Neural progenitor cell (in vitro differentiated cells): ENCODE results near the gene APOB. TPM values are rescaled to one million over a fixed set of nuclear protein-coding genes. Genes with fewer than 3 reads are reported as not detected.

Experiments
- DNase-seq: peaks from one replicate; pipeline ENCODE4 v3.0.0-alpha.2; 2016; ENCODE audit warnings: low spot score
- H2AFZ ChIP-seq: fragments of 200-600 bp; sonication (generic); replicated peaks from 2 replicates; pipeline ENCODE4 v1.6.1; 2016; ENCODE audit warnings: antibody characterized with exemption
- H3F3A ChIP-seq: fragments of 200-600 bp; sonication (generic); 2 replicates; pipeline ENCODE4 v1.6.1; 2016; ENCODE audit warnings: antibody characterized with exemption, low read depth
- H3K27ac ChIP-seq: fragments of 200-600 bp; sonication (generic); 2 replicates; pipeline ENCODE4 v1.5.1; 2016; ENCODE audit warnings: mild to moderate bottlenecking
- H3K27me3 ChIP-seq: fragments of 200-600 bp; sonication (generic); 2 replicates; pipeline ENCODE4 v1.6.1; 2016; ENCODE audit warnings: mild to moderate bottlenecking, moderate library complexity
- H3K36me3 ChIP-seq: fragments of 200-600 bp; sonication (generic); 2 replicates; pipeline ENCODE4 v1.5.1; 2016
- H3K4me1 ChIP-seq: fragments of 200-600 bp; sonication (generic); 2 replicates; pipeline ENCODE4 v1.6.1; 2016; ENCODE audit warnings: mixed run types
- H3K4me2 ChIP-seq: fragments of 200-600 bp; sonication (generic); 2 replicates; pipeline ENCODE4 v1.6.1; 2016
- H3K4me3 ChIP-seq: fragments of 200-600 bp; sonication (generic); 2 replicates; pipeline ENCODE4 v1.5.1; 2016
- H3K79me2 ChIP-seq: fragments of 200-600 bp; sonication (generic); 2 replicates; pipeline ENCODE4 v1.6.1; 2016; ENCODE audit warnings: low read depth
- H3K9ac ChIP-seq: fragments of 200-600 bp; sonication (generic); 2 replicates; pipeline ENCODE4 v1.6.1; 2016
- H3K9me3 ChIP-seq: fragments of 200-600 bp; sonication (generic); 2 replicates; pipeline ENCODE4 v1.5.1; 2016; ENCODE audit warnings: low read depth
- H4K20me1 ChIP-seq: fragments of 200-600 bp; sonication (generic); 2 replicates; pipeline ENCODE4 v1.6.1; 2016; ENCODE audit warnings: low read depth
- H3K27ac Mint-ChIP-seq: 3 replicates; pipeline ENCODE4 v1.8.0; 2021; ENCODE audit warnings: mixed read lengths
- H3K27me3 Mint-ChIP-seq: 2 replicates; pipeline ENCODE4 v1.8.0; 2022; ENCODE audit warnings: low read depth, mild to moderate bottlenecking, inconsistent platforms, moderate library complexity, mixed read lengths; ENCODE audit not compliant: insufficient read depth
- H3K36me3 Mint-ChIP-seq: 3 replicates; pipeline ENCODE4 v1.8.0; 2021; ENCODE audit warnings: mixed read lengths
- H3K4me1 Mint-ChIP-seq: 3 replicates; pipeline ENCODE4 v1.8.0; 2021; ENCODE audit warnings: mixed read lengths
- H3K4me3 Mint-ChIP-seq: 3 replicates; pipeline ENCODE4 v1.8.0; 2021; ENCODE audit warnings: mild to moderate bottlenecking, moderate library complexity, mixed read lengths
- H3K9me3 Mint-ChIP-seq: 3 replicates; pipeline ENCODE4 v1.8.0; 2020; ENCODE audit warnings: mixed read lengths
- EZH2 ChIP-seq: fragments of 200-600 bp; sonication (generic); IDR thresholded peaks from 2 replicates; pipeline ENCODE4 v1.6.1; 2017; ENCODE audit warnings: antibody characterized with exemption, mild to moderate bottlenecking, moderate library complexity
- EZH2phosphoT487 ChIP-seq: fragments of 200-600 bp; sonication (generic); IDR thresholded peaks from 2 replicates; pipeline ENCODE4 v1.6.1; 2017; ENCODE audit warnings: antibody characterized with exemption
- total RNA-seq: library from RNA; depleted of rRNA; stranded (reverse); fragments of >200 nt; gene quantifications from 2 replicates; pipeline ENCODE4 v1.2.3, GENCODE V29; 2015; ENCODE audit warnings: low replicate concordance
- TF ChIP-seq, protein P1 (sequence below): fragments of 200-600 bp; sonication (generic); IDR thresholded peaks from 2 replicates; pipeline ENCODE4 v1.5.1; 2017; ENCODE audit warnings: antibody characterized with exemption, mild to moderate bottlenecking

Gene APOB
- total RNA-seq, 1 donor from 2014 or later, result 0.47 TPM

DNA sequence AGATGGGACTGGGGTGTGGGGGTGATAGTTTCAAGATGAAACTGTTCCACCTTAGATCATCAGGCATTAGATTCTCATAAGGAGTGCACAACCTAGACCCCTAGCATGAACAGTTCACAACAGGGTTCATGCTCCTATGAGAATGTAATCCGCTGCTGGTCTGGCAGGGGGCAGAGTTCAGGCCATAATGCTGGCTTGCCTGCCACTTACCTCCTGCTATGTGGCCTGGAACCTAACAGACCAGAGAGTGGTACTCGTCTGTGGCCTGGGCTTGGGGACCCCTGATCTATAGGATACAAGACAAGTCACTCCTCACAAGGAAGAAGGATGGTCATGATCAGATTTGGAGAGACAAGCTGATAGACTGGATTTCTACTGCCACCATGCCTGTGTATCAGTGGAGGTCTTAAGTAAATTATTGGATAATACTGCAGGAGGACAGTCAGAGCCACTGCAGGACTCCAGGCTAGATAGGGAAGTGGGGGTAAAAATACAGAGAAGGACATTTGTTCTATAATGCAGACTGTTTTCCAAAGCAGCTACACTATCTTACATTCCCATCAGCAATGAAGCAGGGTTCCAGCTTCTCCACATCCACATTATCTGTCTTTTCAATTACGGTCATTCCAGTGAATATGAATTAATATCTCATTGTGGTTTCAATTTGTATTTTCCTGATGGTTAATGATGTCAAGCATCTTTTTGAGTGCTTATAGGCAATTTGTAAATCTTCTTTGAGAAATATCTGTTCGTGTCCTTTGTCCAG is 28.8 kb upstream of the APOB start:
- Mint-ChIP-seq H3K4me3 (no peak overlapping the region), H3K27me3 (no peaks in the 10 kb centered on the region), H3K27ac (no peak overlapping the region), H3K36me3 (no peaks in the 10 kb centered on the region), H3K4me1 (peaks cover 6% of the 10 kb centered on the region), H3K9me3 (peaks cover 2% of the 10 kb centered on the region)
- H3K79me2 ChIP-seq, result no peaks in the 10 kb centered on the region
- no peak overlapping the region for H3K9ac ChIP-seq
- H2AFZ ChIP-seq, result no peak overlapping the region
- H3K27me3 ChIP-seq, result no peaks in the 10 kb centered on the region
- no peaks in the 10 kb centered on the region for H3K36me3 ChIP-seq
- no peaks in the 10 kb centered on the region for H3F3A ChIP-seq
- H3K4me2 ChIP-seq, result no peak overlapping the region
- H3K27ac ChIP-seq, result no peak overlapping the region
- TF ChIP-seq EZH2phosphoT487 (no peak), EZH2 (no peak)
- TF ChIP-seq, protein P1, sequence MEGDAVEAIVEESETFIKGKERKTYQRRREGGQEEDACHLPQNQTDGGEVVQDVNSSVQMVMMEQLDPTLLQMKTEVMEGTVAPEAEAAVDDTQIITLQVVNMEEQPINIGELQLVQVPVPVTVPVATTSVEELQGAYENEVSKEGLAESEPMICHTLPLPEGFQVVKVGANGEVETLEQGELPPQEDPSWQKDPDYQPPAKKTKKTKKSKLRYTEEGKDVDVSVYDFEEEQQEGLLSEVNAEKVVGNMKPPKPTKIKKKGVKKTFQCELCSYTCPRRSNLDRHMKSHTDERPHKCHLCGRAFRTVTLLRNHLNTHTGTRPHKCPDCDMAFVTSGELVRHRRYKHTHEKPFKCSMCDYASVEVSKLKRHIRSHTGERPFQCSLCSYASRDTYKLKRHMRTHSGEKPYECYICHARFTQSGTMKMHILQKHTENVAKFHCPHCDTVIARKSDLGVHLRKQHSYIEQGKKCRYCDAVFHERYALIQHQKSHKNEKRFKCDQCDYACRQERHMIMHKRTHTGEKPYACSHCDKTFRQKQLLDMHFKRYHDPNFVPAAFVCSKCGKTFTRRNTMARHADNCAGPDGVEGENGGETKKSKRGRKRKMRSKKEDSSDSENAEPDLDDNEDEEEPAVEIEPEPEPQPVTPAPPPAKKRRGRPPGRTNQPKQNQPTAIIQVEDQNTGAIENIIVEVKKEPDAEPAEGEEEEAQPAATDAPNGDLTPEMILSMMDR, result no peak
- DNase-seq, result no peak
- H3K9me3 ChIP-seq, result no peaks in the 10 kb centered on the region
- no peaks in the 10 kb centered on the region for H4K20me1 ChIP-seq
- peaks cover 8% of the 10 kb centered on the region for H3K4me1 ChIP-seq
- no peak overlapping the region for H3K4me3 ChIP-seq

DNA sequence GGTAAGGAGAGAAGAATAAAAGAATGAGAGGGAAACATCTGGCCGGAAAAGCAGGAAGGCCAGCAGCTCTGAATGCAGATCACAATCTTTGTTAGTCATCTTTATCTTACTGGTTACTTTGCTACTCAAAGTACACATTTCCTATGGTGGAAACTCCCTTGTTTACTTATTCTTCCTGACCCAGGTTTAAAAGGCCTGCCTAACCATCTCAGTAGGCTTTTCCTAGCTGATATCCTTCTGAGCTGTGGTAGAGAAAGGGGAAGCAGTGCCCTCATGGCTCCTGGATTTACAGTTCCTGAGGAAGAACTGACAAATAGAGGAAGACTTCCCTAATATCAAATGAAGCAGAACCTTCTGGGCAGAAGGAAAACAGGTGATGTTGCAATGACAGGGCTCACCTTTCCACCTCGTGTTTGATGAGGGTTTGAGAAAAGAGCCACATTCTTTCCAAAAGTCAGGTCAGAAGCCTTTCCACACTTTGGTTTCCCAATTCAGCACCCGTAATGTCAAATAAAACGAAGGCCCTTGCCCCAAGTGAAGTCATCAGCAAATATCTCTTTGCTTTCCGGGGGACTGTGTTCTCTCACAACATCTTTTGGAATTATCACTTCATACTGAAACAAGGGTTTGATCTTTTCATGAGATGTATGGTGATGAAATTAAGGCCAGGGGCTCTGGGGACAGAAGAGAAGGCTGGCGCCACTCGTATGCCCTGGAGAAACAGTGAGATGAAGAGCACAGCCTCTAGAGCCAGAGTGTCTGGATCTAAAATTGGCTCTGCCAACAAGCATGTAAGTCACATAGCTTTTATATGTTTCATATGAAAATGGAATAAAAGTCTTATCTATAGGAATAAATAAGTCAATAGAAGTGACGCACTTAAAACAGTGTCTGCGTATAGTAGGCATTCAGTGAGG is 26.7 kb upstream of the APOB start:
- no peak overlapping the region for H3K4me3 ChIP-seq
- H3K4me3 Mint-ChIP-seq, result no peak overlapping the region
- no peak overlapping the region for H3K9ac ChIP-seq
- H3K9me3 Mint-ChIP-seq, result no peaks in the 10 kb centered on the region
- no peaks in the 10 kb centered on the region for H3K27me3 ChIP-seq
- peaks cover 7% of the 10 kb centered on the region for H3K4me1 Mint-ChIP-seq
- no peaks in the 10 kb centered on the region for H3K9me3 ChIP-seq
- no peaks in the 10 kb centered on the region for H3K27me3 Mint-ChIP-seq
- no peaks in the 10 kb centered on the region for H4K20me1 ChIP-seq
- no peak overlapping the region for H3K27ac ChIP-seq
- H3K4me1 ChIP-seq, result peaks cover 21% of the 10 kb centered on the region
- no peaks in the 10 kb centered on the region for H3F3A ChIP-seq
- H3K79me2 ChIP-seq, result no peaks in the 10 kb centered on the region
- no peak overlapping the region for H3K4me2 ChIP-seq
- no peak for DNase-seq
- no peak for TF ChIP-seq EZH2
- TF ChIP-seq, protein P1, result no peak
- TF ChIP-seq EZH2phosphoT487, result no peak
- H2AFZ ChIP-seq, result no peak overlapping the region
- H3K36me3 ChIP-seq, result no peaks in the 10 kb centered on the region
- no peak overlapping the region for H3K27ac Mint-ChIP-seq
- H3K36me3 Mint-ChIP-seq, result no peaks in the 10 kb centered on the region

DNA sequence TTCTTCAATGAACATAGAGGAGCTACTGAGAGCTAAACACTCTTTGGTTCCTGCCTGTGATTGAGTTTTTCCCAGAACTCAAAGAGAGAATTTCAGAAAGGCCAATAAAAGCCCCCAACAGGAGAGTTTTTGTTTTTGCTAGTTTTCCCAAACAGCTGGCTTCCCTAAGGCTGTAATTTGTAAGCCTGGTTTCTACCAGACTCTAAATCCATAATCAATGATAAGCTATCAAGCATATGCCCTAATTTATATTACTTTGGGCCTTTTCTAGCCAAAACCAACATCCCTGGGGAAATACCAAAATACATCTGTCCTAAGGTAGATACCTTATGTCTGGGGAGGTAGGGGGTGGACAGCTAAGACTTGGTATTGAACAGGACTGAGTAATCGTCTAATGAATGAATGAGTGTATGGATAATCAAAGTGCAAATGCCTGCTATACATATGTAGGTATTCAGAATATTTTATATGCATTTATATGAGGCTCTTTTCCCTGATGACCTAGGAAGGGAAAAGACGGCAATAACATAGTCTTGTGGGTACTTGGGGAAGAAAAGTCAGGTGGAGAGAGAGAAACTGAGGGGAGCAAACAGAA is 26.0 kb upstream of the APOB start:
- no peaks in the 10 kb centered on the region for H3K9me3 ChIP-seq
- no peaks in the 10 kb centered on the region for H4K20me1 ChIP-seq
- H3F3A ChIP-seq, result no peaks in the 10 kb centered on the region
- peaks cover 21% of the 10 kb centered on the region for H3K4me1 ChIP-seq
- no peaks in the 10 kb centered on the region for H3K36me3 ChIP-seq
- no peak overlapping the region for H3K27ac ChIP-seq
- DNase-seq, result no peak
- peaks cover 7% of the 10 kb centered on the region for H3K4me1 Mint-ChIP-seq
- H3K4me3 Mint-ChIP-seq, result no peak overlapping the region
- no peak overlapping the region for H3K9ac ChIP-seq
- no peaks in the 10 kb centered on the region for H3K9me3 Mint-ChIP-seq
- no peaks in the 10 kb centered on the region for H3K36me3 Mint-ChIP-seq
- H2AFZ ChIP-seq, result no peak overlapping the region
- H3K4me2 ChIP-seq, result no peak overlapping the region
- no peak overlapping the region for H3K27ac Mint-ChIP-seq
- TF ChIP-seq EZH2phosphoT487 (no peak), EZH2 (no peak)
- TF ChIP-seq, protein P1, result no peak
- no peaks in the 10 kb centered on the region for H3K27me3 Mint-ChIP-seq
- H3K79me2 ChIP-seq, result no peaks in the 10 kb centered on the region
- H3K4me3 ChIP-seq, result no peak overlapping the region
- no peaks in the 10 kb centered on the region for H3K27me3 ChIP-seq
